H1 (cell line): Measurements from ENCODE around the gene GPD1. TPM values are rescaled to one million over a fixed set of nuclear protein-coding genes. Genes with fewer than 3 reads are reported as not detected.

Experiments used
- CTCF ChIA-PET: fragments of 300-600 bp; sonication (Branson Sonifier 250); formaldehyde crosslinking; loops from one replicate; lab custom pipeline; 2021; ENCODE audit not compliant: partially characterized antibody; lab: Charles Lee
- POLR2A ChIA-PET: fragments of 300-600 bp; sonication (Branson Sonifier 250); formaldehyde crosslinking; loops from one replicate; lab custom pipeline; 2021; ENCODE audit warnings: inconsistent platforms; ENCODE audit not compliant: partially characterized antibody; lab: Charles Lee
- DNase-seq, 2 experiments: peaks; one replicate each; pipeline versions ENCODE4 v3.0.0 to v3.0.0-alpha.2; 2010 to 2022; ENCODE audit warnings: low spot score in 2 of 2, low read depth in 1 of 2, mixed read lengths in 1 of 2
- FAIRE-seq: peaks from 2 replicates; lab custom pipeline; 2011; peaks lifted over from hg19 to GRCh38; lab: Jason Lieb, UNC
- H2AFZ ChIP-seq: 2 replicates; pipeline ENCODE4 v1.8.1; 2012; ENCODE audit warnings: low read length, inconsistent platforms
- H2AK5ac ChIP-seq: 2 replicates; pipeline ENCODE4 v1.6.1; 2013; ENCODE audit warnings: low read depth, low read length
- H2BK120ac ChIP-seq: replicated peaks from 2 replicates; pipeline ENCODE3; 2013; ENCODE audit warnings: low read depth, low read length, inconsistent platforms
- H2BK12ac ChIP-seq: 2 replicates; pipeline ENCODE4 v1.6.1; 2013; ENCODE audit warnings: low read depth, low read length
- H2BK15ac ChIP-seq: 2 replicates; pipeline ENCODE4 v1.6.1; 2013; ENCODE audit warnings: low read length
- H2BK20ac ChIP-seq: 2 replicates; pipeline ENCODE4 v1.6.1; 2013; ENCODE audit warnings: low read length
- H2BK5ac ChIP-seq: 2 replicates; pipeline ENCODE4 v1.6.1; 2013; ENCODE audit warnings: low read depth, low read length
- H3K14ac ChIP-seq: 2 replicates; pipeline ENCODE4 v1.6.1; 2013; ENCODE audit warnings: inconsistent platforms; ENCODE audit not compliant: insufficient read length
- H3K18ac ChIP-seq: 2 replicates; pipeline ENCODE4 v1.6.1; 2013; ENCODE audit warnings: low read length; ENCODE audit errors: extremely low read depth
- H3K23ac ChIP-seq: 2 replicates; pipeline ENCODE4 v1.6.1; 2013; ENCODE audit warnings: inconsistent platforms; ENCODE audit not compliant: insufficient read length
- H3K23me2 ChIP-seq: 2 replicates; pipeline ENCODE4 v1.6.1; 2013; ENCODE audit warnings: low read depth, low read length
- H3K27ac ChIP-seq: 2 replicates; pipeline ENCODE4 v1.6.1; 2011; ENCODE audit warnings: low read depth, low read length, inconsistent platforms
- H3K27me3 ChIP-seq, 4 experiments: replicated peaks in 1 of 4; 1 replicate in 1 of 4; 2 replicates in 3 of 4; pipeline versions ENCODE4 v1.6.1 to v1.8.1; 2011 to 2013; ENCODE audit warnings: low read length in 3 of 4, mild to moderate bottlenecking in 3 of 4, inconsistent platforms in 2 of 4, mixed read lengths in 2 of 4, moderate library complexity in 1 of 4; ENCODE audit not compliant: control insufficient read depth in 3 of 4, insufficient read depth in 3 of 4; ENCODE audit errors: extremely low read depth in 1 of 4
- H3K36me3 ChIP-seq, 4 experiments: 2 replicates each; pipeline versions ENCODE4 v1.6.1 to v1.8.1; 2011 to 2013; ENCODE audit warnings: mild to moderate bottlenecking in 4 of 4, low read length in 3 of 4, moderate library complexity in 2 of 4, control low read depth in 1 of 4, inconsistent platforms in 1 of 4; ENCODE audit not compliant: insufficient read depth in 4 of 4, control insufficient read depth in 2 of 4
- H3K4ac ChIP-seq: replicated peaks from 2 replicates; pipeline ENCODE3; 2013; ENCODE audit warnings: low read length, low read depth, mixed read lengths, inconsistent platforms; ENCODE audit not compliant: insufficient read length
- H3K4me1 ChIP-seq, 4 experiments: replicated peaks in 1 of 4; 1 replicate in 1 of 4; 2 replicates in 3 of 4; pipeline versions ENCODE4 v1.6.1 to v1.8.1; 2011 to 2013; ENCODE audit warnings: low read length in 3 of 4, inconsistent platforms in 2 of 4, mixed read lengths in 1 of 4; ENCODE audit not compliant: insufficient read depth in 4 of 4, control insufficient read depth in 3 of 4
- H3K4me2 ChIP-seq, 2 experiments: 2 replicates each; pipeline versions ENCODE4 v1.6.1 to v1.8.1; 2011 to 2013; ENCODE audit warnings: low read depth in 2 of 2, low read length in 2 of 2, control low read depth in 1 of 2, inconsistent platforms in 1 of 2, mild to moderate bottlenecking in 1 of 2; ENCODE audit not compliant: insufficient read depth in 1 of 2
- H3K4me3 ChIP-seq, 4 experiments: fragments of 200-600, 300-600 bp in 1 of 4; sonication (generic), shearing (Covaris generic), sonication (Bioruptor Twin) in 1 of 4; 2 replicates each; pipeline versions ENCODE4 v1.5.1 to v1.8.1; 2011 to 2016; ENCODE audit warnings: low read length in 4 of 4, low read depth in 3 of 4, control low read depth in 2 of 4, inconsistent platforms in 2 of 4, mild to moderate bottlenecking in 2 of 4, mixed read lengths in 1 of 4, moderate library complexity in 1 of 4; ENCODE audit not compliant: insufficient read depth in 2 of 4; ENCODE audit errors: extremely low read depth in 1 of 4
- H3K56ac ChIP-seq: replicated peaks from 2 replicates; pipeline ENCODE3; 2013; ENCODE audit warnings: low read depth, mild to moderate bottlenecking, mixed read lengths, low read length, inconsistent platforms; ENCODE audit not compliant: insufficient read length
- H3K79me1 ChIP-seq: 2 replicates; pipeline ENCODE4 v1.6.1; 2013; ENCODE audit warnings: low read depth, low read length, control low read depth
- H3K79me2 ChIP-seq, 2 experiments: 2 replicates each; pipeline versions ENCODE4 v1.6.1 to v1.8.1; 2012 to 2013; ENCODE audit warnings: low read length in 2 of 2, mild to moderate bottlenecking in 2 of 2, inconsistent platforms in 1 of 2; ENCODE audit not compliant: insufficient read depth in 2 of 2, control insufficient read depth in 1 of 2
- H3K9ac ChIP-seq, 4 experiments: replicated peaks in 1 of 4; 1 replicate in 1 of 4; 2 replicates in 3 of 4; pipeline versions ENCODE4 v1.6.1 to v1.8.1; 2011 to 2013; ENCODE audit warnings: low read depth in 3 of 4, low read length in 3 of 4, control low read depth in 2 of 4, mild to moderate bottlenecking in 2 of 4, moderate library complexity in 2 of 4, inconsistent platforms in 1 of 4; ENCODE audit errors: extremely low read depth in 1 of 4
- H3K9me3 ChIP-seq, 2 experiments: 2 replicates each; pipeline versions ENCODE4 v1.6.1 to v1.8.1; 2012 to 2013; ENCODE audit warnings: mild to moderate bottlenecking in 2 of 2, moderate library complexity in 2 of 2, control low read depth in 1 of 2, inconsistent platforms in 1 of 2, low read depth in 1 of 2, low read length in 1 of 2, mixed read lengths in 1 of 2; ENCODE audit not compliant: insufficient read depth in 2 of 2
- H4K20me1 ChIP-seq, 2 experiments: replicated peaks in 1 of 2; 2 replicates each; pipeline versions ENCODE3 to v1.8.1; 2011 to 2013; ENCODE audit warnings: inconsistent platforms in 2 of 2, low read length in 2 of 2, mild to moderate bottlenecking in 1 of 2; ENCODE audit not compliant: insufficient read depth in 2 of 2, control insufficient read depth in 1 of 2
- H4K5ac ChIP-seq: 2 replicates; pipeline ENCODE4 v1.6.1; 2013; ENCODE audit warnings: low read length, low read depth, mixed read lengths, inconsistent platforms; ENCODE audit not compliant: insufficient read length
- H4K8ac ChIP-seq: 2 replicates; pipeline ENCODE4 v1.8.0; 2013; ENCODE audit warnings: mild to moderate bottlenecking, moderate library complexity, low read length, inconsistent platforms; ENCODE audit not compliant: insufficient read depth; ENCODE audit errors: extremely low read depth
- H4K91ac ChIP-seq: replicated peaks from 2 replicates; pipeline ENCODE3; 2013; ENCODE audit warnings: low read length, mixed read lengths, inconsistent platforms; ENCODE audit not compliant: insufficient read length
- BCL11A ChIP-seq, 2 experiments: IDR thresholded peaks; one replicate each; pipeline ENCODE4 v1.6.1; 2011; ENCODE audit warnings: low read depth in 2 of 2, low read length in 2 of 2, mild to moderate bottlenecking in 2 of 2
- CHD2 ChIP-seq: IDR thresholded peaks from 2 replicates; pipeline ENCODE4 v1.6.1; 2012; ENCODE audit warnings: low read length, improper control_type of control experiment
- E2F6 ChIP-seq: IDR thresholded peaks from 2 replicates; pipeline ENCODE4 v1.6.1; 2012; ENCODE audit warnings: inconsistent platforms
- EGR1 ChIP-seq: IDR thresholded peaks from 2 replicates; pipeline ENCODE4 v1.6.1; 2011; ENCODE audit warnings: low read depth, low read length, borderline replicate concordance
- EP300 ChIP-seq, 2 experiments: IDR thresholded peaks; 1 replicate in 1 of 2; 2 replicates in 1 of 2; pipeline ENCODE4 v1.6.1; 2011 to 2012; ENCODE audit warnings: low read depth in 2 of 2, low read length in 2 of 2, mild to moderate bottlenecking in 2 of 2, borderline replicate concordance in 1 of 2, inconsistent platforms in 1 of 2, moderate library complexity in 1 of 2
- PHF8 ChIP-seq: fragments of 200-600 bp; sonication (generic); conservative IDR thresholded peaks from 2 replicates; pipeline ENCODE4 v1.7.1; 2012; ENCODE audit warnings: low read depth, mild to moderate bottlenecking, inconsistent platforms, low read length, moderate library complexity
- POLR2AphosphoS5 ChIP-seq: IDR thresholded peaks from 2 replicates; pipeline ENCODE4 v1.6.1; 2011; ENCODE audit warnings: low read depth, low read length
- SRF ChIP-seq: IDR thresholded peaks from 2 replicates; pipeline ENCODE4 v1.6.1; 2011; ENCODE audit warnings: mild to moderate bottlenecking, low read depth, low read length, moderate library complexity
- TCF12 ChIP-seq: IDR thresholded peaks from 2 replicates; pipeline ENCODE4 v1.6.1; 2011; ENCODE audit warnings: low read depth, mild to moderate bottlenecking, low read length
- WGBS, 2 experiments: shearing (Covaris generic) in 1 of 2; methylation state at CpG; one replicate each; pipeline versions ENCODE4 v1.1.6 to v1.1.7; 2013 to 2015; ENCODE audit warnings: low lambda C conversion rate in 2 of 2, mixed read lengths in 2 of 2, inconsistent platforms in 1 of 2, low coverage in 1 of 2, missing lambda C conversion rate in 1 of 2; ENCODE audit not compliant: insufficient replicate concordance in 2 of 2, insufficient coverage in 1 of 2, insufficient read length in 1 of 2; ENCODE audit errors: extremely low coverage in 1 of 2, missing lambda C conversion rate in 1 of 2; 5-methylcytosine and 5-hydroxymethylcytosine counted together
- polyA plus RNA-seq, 7 experiments: library from polyadenylated mRNA; depleted of rRNA in 3 of 7; stranded (reverse) in 5 of 7; unstranded in 2 of 7; fragments of >200 nt in 5 of 7; fragments of 200-250 nt in 2 of 7; gene quantifications; 1 replicate in 5 of 7; 2 replicates in 1 of 7; 4 replicates in 1 of 7; pipeline versions ENCODE4 v1.2.1 to v1.2.3, GENCODE V29; 2011 to 2013; ENCODE audit warnings: missing spikeins in 2 of 7, mixed read lengths in 2 of 7
- total RNA-seq: library from RNA; stranded (reverse); fragmentation: NEBNext Ultra II Directional; extraction: Animal tissue kit (Norgen Biotek cat#: 25700); gene quantifications from 2 replicates; pipeline ENCODE4 v1.2.1, GENCODE V29; 2021

The GPD1 gene
- total and polyA plus RNA-seq, 2 of the 8 experiments (the other 6 are each of a cell fraction or from before 2014, with no cell fraction given) = 0.45 to 0.74 TPM

- H3K56ac ChIP-seq = no peak overlapping the region
- H3K23ac ChIP-seq = no peak overlapping the region
- no peak overlapping the region for H4K5ac ChIP-seq
- 0 out of 2 replicates have a peak overlapping the region, but pooled peaks have one; percentile 19 for H2BK15ac ChIP-seq
- H3K23me2 ChIP-seq = no peaks in the 10 kb centered on the region
- H2AK5ac ChIP-seq = no peak overlapping the region
- no peak overlapping the region for H3K9ac ChIP-seq
- H3K4me3 ChIP-seq = no peak overlapping the region
- 82% methylated on average over 14 of the region's 14 CpGs; no CpG with 5 or more reads in 1 of the 2 experiments for WGBS, 2 experiments
- no peak overlapping the region for H2BK20ac ChIP-seq
- no peak overlapping the region for H2AFZ ChIP-seq
- H3K4ac ChIP-seq = no peak overlapping the region
- H3K36me3 ChIP-seq = peaks cover 1 to 12% (median 4%) of the 10 kb centered on the region in 4 experiments; a peak in 6 of 8 replicates
- H2BK5ac ChIP-seq = no peak overlapping the region
- no peak for DNase-seq
- H3K9me3 ChIP-seq = no peaks in the 10 kb centered on the region
- TF ChIP-seq CHD2 = no peak
- TF ChIP-seq BCL11A (IDR thresholded peaks at IDR 0.05; ENCODE audit: low read depth in 2 of 2, low read length in 2 of 2) = no peak
- TF ChIP-seq E2F6 = no peak
- no peak for TF ChIP-seq TCF12
- TF ChIP-seq EP300 (IDR thresholded peaks at IDR 0.05; ENCODE audit: borderline replicate concordance in 1 of 2, low read depth in 2 of 2, low read length in 2 of 2) = no peak
- TF ChIP-seq POLR2AphosphoS5 = no peak
- TF ChIP-seq PHF8 = no peak
- no peak for TF ChIP-seq EGR1
- TF ChIP-seq SRF = no peak
- no peak overlapping the region for H3K14ac ChIP-seq
- 0 out of 2 replicates have a peak overlapping the region, but pooled peaks have one; percentile 7 for H4K8ac ChIP-seq
- no peak overlapping the region for H3K4me2 ChIP-seq
- POLR2A ChIA-PET = interaction anchor here (0.7 to 27.1 kb wide), 7 partner anchors 4 to 85 kb away, joined by 3 to 457 read pairs (median 4); partner anchors contain the start of genes COX14, GPD1 and SMARCD1
- H3K27me3 ChIP-seq = no peaks in the 10 kb centered on the region
- no peak for FAIRE-seq
- no peak overlapping the region for H4K91ac ChIP-seq
- no peak overlapping the region for H3K27ac ChIP-seq
- no peak overlapping the region for H2BK12ac ChIP-seq
- CTCF ChIA-PET = interaction anchor here (0.6 to 32.9 kb wide), 10 partner anchors 7 to 581 kb away, joined by 3 to 625 read pairs (median 4); partner anchors contain the start of genes CERS5, COX14 and SMARCD1
- peaks cover 0 to 4% of the 10 kb centered on the region in 2 experiments for H4K20me1 ChIP-seq
- no peaks in the 10 kb centered on the region for H3K79me1 ChIP-seq
- H3K4me1 ChIP-seq = peaks cover 2 to 9% (median 6%) of the 10 kb centered on the region in 4 experiments; a peak in 5 of 7 replicates
- no peak overlapping the region for H2BK120ac ChIP-seq
- no peaks in the 10 kb centered on the region for H3K79me2 ChIP-seq
- no peak overlapping the region for H3K18ac ChIP-seq
Observed at GRCh38 chr12:50104417-50105366, 884 bp downstream of the GPD1 start.
